T-helper 2 cell treated with Interferon-gamma antibody and Interleukin-4, amounts not matched to agents 5 μg/mL and 100 μg/mL, for 36 hours (primary cell): ENCODE measurements around the gene BCL6B.
"Not testable (repeated sequence)": the region's sequence is repeated elsewhere in the genome, so short reads cannot be mapped to it uniquely, and the experiment has no call there.

ENCODE experiments used
- DNase-seq: peaks from one replicate; pipeline ENCODE4 v3.0.0; 2021; ENCODE audit warnings: low spot score
- H3K27ac Mint-ChIP-seq: one replicate; pipeline ENCODE4 v1.8.0; 2021; ENCODE audit warnings: mild to moderate bottlenecking, mixed read lengths
- H3K27me3 Mint-ChIP-seq: one replicate; pipeline ENCODE4 v1.8.0; 2021; ENCODE audit warnings: low read depth, mixed read lengths
- H3K36me3 Mint-ChIP-seq: one replicate; pipeline ENCODE4 v1.8.0; 2021; ENCODE audit warnings: low read depth, mixed read lengths
- H3K4me1 Mint-ChIP-seq: one replicate; pipeline ENCODE4 v1.8.0; 2021; ENCODE audit warnings: low read depth, mixed read lengths
- H3K4me3 Mint-ChIP-seq: one replicate; pipeline ENCODE4 v1.8.0; 2022; ENCODE audit warnings: mild to moderate bottlenecking, moderate library complexity, mixed read lengths
- H3K9me3 Mint-ChIP-seq: one replicate; pipeline ENCODE4 v1.8.0; 2021; ENCODE audit warnings: mixed read lengths

The BCL6B gene, protein sequence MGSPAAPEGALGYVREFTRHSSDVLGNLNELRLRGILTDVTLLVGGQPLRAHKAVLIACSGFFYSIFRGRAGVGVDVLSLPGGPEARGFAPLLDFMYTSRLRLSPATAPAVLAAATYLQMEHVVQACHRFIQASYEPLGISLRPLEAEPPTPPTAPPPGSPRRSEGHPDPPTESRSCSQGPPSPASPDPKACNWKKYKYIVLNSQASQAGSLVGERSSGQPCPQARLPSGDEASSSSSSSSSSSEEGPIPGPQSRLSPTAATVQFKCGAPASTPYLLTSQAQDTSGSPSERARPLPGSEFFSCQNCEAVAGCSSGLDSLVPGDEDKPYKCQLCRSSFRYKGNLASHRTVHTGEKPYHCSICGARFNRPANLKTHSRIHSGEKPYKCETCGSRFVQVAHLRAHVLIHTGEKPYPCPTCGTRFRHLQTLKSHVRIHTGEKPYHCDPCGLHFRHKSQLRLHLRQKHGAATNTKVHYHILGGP

DNA sequence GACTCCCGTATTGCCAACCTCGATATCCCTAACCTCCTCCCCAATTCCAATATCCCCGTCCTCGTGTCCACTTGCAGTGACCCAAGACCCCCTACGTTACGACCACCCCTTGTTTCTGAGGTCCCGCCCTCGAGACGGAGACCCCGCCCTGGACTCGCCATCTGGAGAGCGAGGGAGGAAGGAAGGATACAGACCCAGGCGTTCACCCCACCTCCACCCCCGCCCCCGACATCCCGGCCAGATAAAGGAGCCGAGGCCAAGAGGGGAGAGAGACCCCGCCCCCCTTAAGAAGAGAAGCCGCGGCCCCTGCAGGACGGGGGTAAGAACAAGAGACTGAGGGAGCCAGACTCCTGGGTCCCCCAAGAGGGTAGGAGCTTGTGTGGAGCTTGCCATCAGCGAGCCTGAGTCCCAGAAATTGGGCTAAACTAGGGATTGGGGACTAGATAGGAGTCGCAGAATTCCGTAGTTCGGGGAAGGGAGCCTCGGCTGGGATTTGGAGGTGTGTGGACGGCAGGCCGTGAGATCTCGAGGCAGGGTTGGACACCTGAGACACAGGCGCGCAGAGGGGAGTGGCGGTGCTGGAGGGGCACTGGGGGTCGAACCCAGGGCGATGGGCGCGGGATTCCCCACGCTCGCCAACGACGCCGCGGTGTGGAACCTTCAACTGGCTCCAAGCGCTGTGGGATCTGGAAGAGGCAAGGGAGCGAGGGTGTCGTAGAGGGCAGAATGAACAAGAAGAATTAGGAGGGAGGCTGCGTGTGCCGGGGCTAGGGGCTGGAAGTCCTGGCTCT is at the start of gene BCL6B:
Gene BCL6B, plus strand, starts transcription at position 270 of the 791 bp plus-strand sequence. CDS start 622 bp downstream, outside the sequence.
- peak within 1 kb of the TSS; percentile 47 for H3K27ac Mint-ChIP-seq
- H3K4me1 Mint-ChIP-seq = peaks cover 38% of the 10 kb centered on the region
- no peaks in the 10 kb centered on the region for H3K9me3 Mint-ChIP-seq
- H3K4me3 Mint-ChIP-seq = peak within 1 kb of the TSS; percentile 45
- DNase-seq = no peak
- H3K36me3 Mint-ChIP-seq = peaks cover under 1% of the 10 kb centered on the region
- no peaks in the 10 kb centered on the region for H3K27me3 Mint-ChIP-seq

DNA sequence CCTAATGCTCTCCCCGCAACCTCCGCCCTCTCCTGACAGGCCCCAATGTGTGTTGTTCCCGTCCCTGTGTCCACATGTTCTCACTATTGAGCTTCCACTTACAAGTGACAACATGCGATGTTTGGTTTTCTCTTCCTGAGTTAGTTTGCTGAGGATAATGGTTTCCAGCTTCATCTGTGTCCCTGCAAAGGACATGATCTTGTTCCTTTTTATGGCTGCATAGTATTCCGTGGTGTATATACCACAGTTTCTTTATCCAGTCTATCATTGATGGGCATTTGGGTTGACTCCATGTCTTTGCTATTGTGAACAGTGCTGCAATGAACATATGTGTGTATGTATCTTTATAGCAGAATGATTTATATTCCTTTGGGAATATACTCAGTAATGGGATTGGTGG is 43.4 kb upstream of the BCL6B start:
- H3K9me3 Mint-ChIP-seq, H3K4me3 Mint-ChIP-seq, DNase-seq, H3K27ac Mint-ChIP-seq, H3K36me3 Mint-ChIP-seq, H3K27me3 Mint-ChIP-seq: not testable (repeated sequence)
- peaks cover 14% of the 10 kb centered on the region for H3K4me1 Mint-ChIP-seq

- Mint-ChIP-seq H3K9me3 (peaks cover 8% of the 10 kb centered on the region), H3K4me1 (peaks cover 14% of the 10 kb centered on the region), H3K36me3 (no peaks in the 10 kb centered on the region), H3K4me3 (peak overlapping the region; percentile 35), H3K27ac (no peak overlapping the region), H3K27me3 (peaks cover 2% of the 10 kb centered on the region)
- no peak for DNase-seq
These were observed 41.4 kb upstream of the BCL6B start for GRCh38 chr17:6981426-6981825.

GRCh38 chr17:6985266-6985665 is 37.6 kb upstream of the BCL6B start:
- no peaks in the 10 kb centered on the region for H3K9me3 Mint-ChIP-seq
- H3K27ac Mint-ChIP-seq = no peak overlapping the region
- H3K36me3 Mint-ChIP-seq = no peaks in the 10 kb centered on the region
- no peak overlapping the region for H3K4me3 Mint-ChIP-seq
- no peaks in the 10 kb centered on the region for H3K27me3 Mint-ChIP-seq
- H3K4me1 Mint-ChIP-seq = peaks cover 14% of the 10 kb centered on the region
- DNase-seq = no peak

DNA sequence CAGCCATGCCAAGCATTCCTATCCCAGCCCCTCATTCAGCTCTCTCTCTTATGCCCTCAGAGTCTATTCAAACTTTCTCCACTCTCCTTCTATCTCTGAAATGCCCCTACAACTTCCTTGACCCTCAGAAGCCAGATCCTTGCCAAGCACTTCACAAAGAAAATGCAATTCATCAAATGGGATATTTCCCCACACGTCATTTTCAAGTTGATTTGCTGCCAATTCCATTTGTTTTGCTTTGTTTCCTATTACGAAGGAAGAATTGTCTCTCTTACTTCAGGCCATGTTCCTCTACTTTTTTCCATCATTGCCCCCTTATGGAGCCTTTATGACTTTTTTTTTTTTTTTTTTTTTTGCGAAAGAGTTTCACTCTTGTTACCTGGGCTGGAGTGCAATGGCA is 36.2 kb upstream of the BCL6B start:
- H3K4me3 Mint-ChIP-seq = no peak overlapping the region
- no peak for DNase-seq
- H3K4me1 Mint-ChIP-seq = peaks cover 9% of the 10 kb centered on the region
- no peaks in the 10 kb centered on the region for H3K27me3 Mint-ChIP-seq
- H3K27ac Mint-ChIP-seq = no peak overlapping the region
- H3K36me3 Mint-ChIP-seq = no peaks in the 10 kb centered on the region
- H3K9me3 Mint-ChIP-seq = no peaks in the 10 kb centered on the region

DNA sequence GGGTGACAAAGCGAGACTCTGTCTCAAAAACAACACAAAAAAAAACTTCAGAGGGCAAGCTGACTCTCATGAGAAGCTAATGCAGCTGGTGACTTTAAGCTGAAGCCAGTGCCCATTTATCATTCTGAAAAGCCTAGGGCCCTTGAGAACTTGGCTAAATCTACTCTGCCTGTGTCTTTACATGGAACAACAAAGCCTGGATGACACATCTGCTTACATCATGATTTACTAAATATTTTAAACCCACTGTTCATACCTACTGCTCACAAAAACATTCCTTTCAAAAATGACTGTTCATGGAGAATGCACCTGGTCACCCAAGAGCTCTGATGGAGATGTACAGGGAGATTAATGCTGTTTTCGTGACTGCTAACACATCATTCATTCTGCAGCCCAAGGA is 33.1 kb upstream of the BCL6B start:
- H3K27me3 Mint-ChIP-seq = no peaks in the 10 kb centered on the region
- H3K27ac Mint-ChIP-seq = no peak overlapping the region
- no peak overlapping the region for H3K4me3 Mint-ChIP-seq
- H3K9me3 Mint-ChIP-seq = no peaks in the 10 kb centered on the region
- no peaks in the 10 kb centered on the region for H3K4me1 Mint-ChIP-seq
- DNase-seq = no peak
- peaks cover 2% of the 10 kb centered on the region for H3K36me3 Mint-ChIP-seq

- H3K4me3 Mint-ChIP-seq, H3K27ac Mint-ChIP-seq: not testable (repeated sequence)
- peaks cover 17% of the 10 kb centered on the region for H3K36me3 Mint-ChIP-seq
These were observed 29.2 kb upstream of the BCL6B start for GRCh38 chr17:6993613-6994056.

GRCh38 chr17:6994118-6994598 is 28.7 kb upstream of the BCL6B start:
- H3K4me3 Mint-ChIP-seq = no peak overlapping the region
- H3K27me3 Mint-ChIP-seq = no peaks in the 10 kb centered on the region
- peaks cover 18% of the 10 kb centered on the region for H3K36me3 Mint-ChIP-seq
- H3K4me1 Mint-ChIP-seq = peaks cover 1% of the 10 kb centered on the region
- DNase-seq = no peak
- no peak overlapping the region for H3K27ac Mint-ChIP-seq
- H3K9me3 Mint-ChIP-seq = no peaks in the 10 kb centered on the region

More at GRCh38 chr17:6993613-6994056, 29.2 kb upstream of the BCL6B start:
- not testable (repeated sequence) for H3K9me3 Mint-ChIP-seq, H3K27me3 Mint-ChIP-seq, H3K4me1 Mint-ChIP-seq, DNase-seq

- no peak for DNase-seq
- H3K27ac Mint-ChIP-seq = no peak overlapping the region
- H3K9me3 Mint-ChIP-seq = no peaks in the 10 kb centered on the region
- peaks cover 19% of the 10 kb centered on the region for H3K36me3 Mint-ChIP-seq
- peaks cover 1% of the 10 kb centered on the region for H3K4me1 Mint-ChIP-seq
- no peaks in the 10 kb centered on the region for H3K27me3 Mint-ChIP-seq
- no peak overlapping the region for H3K4me3 Mint-ChIP-seq
These were observed 28.1 kb upstream of the BCL6B start for GRCh38 chr17:6994666-6995256.

DNA sequence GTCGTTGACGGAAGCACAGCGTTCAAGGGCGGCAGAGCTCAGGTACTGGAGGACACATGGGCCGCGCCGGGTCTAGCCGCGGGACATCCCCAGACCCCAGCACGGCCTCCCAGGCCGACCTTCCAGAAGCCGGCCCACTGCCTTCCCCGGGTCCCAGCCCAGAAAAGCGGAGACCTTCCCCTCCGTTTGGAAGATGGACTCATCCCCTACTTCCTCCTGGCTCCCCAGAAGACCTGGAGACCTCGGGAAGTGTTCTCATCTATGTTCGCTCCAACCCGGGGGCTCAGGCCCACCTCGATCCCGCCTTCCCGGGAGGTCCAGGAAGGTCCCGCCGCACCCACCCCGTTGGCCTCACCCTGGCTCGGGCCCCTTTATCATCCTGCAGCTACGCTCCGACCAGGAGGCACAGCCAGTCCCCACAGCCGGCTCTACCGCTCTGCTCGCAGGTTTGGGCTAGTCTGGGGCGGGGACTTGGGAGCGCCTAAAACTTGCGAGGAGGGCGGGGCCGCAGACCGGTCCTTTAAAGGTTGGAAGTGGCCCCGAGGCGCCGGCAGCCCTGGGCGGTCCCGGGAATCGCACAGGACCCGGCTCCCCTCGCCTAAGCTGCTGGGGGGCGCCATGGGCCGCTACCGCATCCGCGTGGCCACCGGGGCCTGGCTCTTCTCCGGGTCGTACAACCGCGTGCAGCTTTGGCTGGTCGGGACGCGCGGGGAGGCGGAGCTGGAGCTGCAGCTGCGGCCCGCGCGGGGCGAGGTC is 27.2 kb upstream of the BCL6B start, which contains the start of gene ALOX12:
Gene ALOX12, plus strand, starts transcription at position 550 of the 756 bp plus-strand sequence. Its CDS starts 69 bp downstream, at position 619.
- peaks cover 22% of the 10 kb centered on the region for H3K36me3 Mint-ChIP-seq
- no peaks in the 10 kb centered on the region for H3K9me3 Mint-ChIP-seq
- DNase-seq = no peak
- peaks cover 1% of the 10 kb centered on the region for H3K4me1 Mint-ChIP-seq
- no peak within 1 kb of the TSS for H3K4me3 Mint-ChIP-seq
- no peaks in the 10 kb centered on the region for H3K27me3 Mint-ChIP-seq
- H3K27ac Mint-ChIP-seq = no peak within 1 kb of the TSS

DNA sequence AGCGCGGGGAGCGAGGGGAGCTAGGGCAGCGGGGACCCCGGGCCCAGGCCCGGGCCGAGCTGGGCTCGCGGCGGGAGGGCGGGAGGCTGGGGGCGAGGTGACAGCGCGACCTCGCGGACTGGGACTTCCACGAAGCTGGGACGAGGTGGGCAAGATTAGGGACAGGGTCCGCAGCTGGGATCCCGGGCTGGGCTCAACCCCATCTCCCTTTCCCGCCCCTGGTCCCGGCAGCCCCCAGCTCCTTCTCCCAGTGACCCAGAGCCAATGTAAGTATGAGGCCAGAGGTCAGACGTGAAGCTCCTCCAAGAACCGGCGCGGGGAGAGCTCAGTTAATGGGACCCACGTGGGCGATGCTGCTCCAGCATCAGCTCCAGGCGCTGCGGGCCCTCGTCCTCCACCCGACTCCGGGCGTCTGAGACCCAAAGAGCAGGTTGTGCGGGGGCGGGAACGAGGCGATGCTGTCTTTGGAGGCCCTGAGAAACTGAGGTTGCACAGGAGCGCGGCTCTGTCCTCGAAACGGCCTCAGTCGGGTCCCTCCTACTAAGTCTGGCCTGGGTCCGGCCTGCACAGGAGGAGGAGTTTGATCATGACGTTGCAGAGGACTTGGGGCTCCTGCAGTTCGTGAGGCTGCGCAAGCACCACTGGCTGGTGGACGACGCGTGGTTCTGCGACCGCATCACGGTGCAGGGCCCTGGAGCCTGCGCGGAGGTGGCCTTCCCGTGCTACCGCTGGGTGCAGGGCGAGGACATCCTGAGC is 26.4 kb upstream of the BCL6B start:
- peaks cover 1% of the 10 kb centered on the region for H3K4me1 Mint-ChIP-seq

GRCh38 chr17:6997171-6997570 is 25.7 kb upstream of the BCL6B start:
- DNase-seq = no peak
- Mint-ChIP-seq H3K27me3 (no peaks in the 10 kb centered on the region), H3K9me3 (no peaks in the 10 kb centered on the region), H3K4me1 (peaks cover 3% of the 10 kb centered on the region), H3K36me3 (peaks cover 33% of the 10 kb centered on the region), H3K27ac (no peak overlapping the region), H3K4me3 (no peak overlapping the region)

More for the DNA sequence above, 26.4 kb upstream of the BCL6B start:
- H3K9me3 Mint-ChIP-seq = no peaks in the 10 kb centered on the region
- DNase-seq = no peak
- no peak overlapping the region for H3K4me3 Mint-ChIP-seq
- H3K27ac Mint-ChIP-seq = no peak overlapping the region
- H3K27me3 Mint-ChIP-seq = no peaks in the 10 kb centered on the region
- H3K36me3 Mint-ChIP-seq = peaks cover 27% of the 10 kb centered on the region
